Endothelial cell of umbilical vein (primary cell): ENCODE measurements around the gene NME4. TPM values are rescaled to one million over a fixed set of nuclear protein-coding genes. Genes with fewer than 3 reads are reported as not detected.

Source experiments
- BruUV-seq: library from RNA; stranded (reverse); fragments of 400-500 nt; replicated peaks from 2 replicates; lab custom pipeline; 2021; lab: Mats Ljungman, UMichigan
- CTCF ChIA-PET: fragments of 300-600, 350-600 bp; sonication (Branson Sonifier 250); formaldehyde crosslinking; loops from one replicate; lab custom pipeline; 2021; ENCODE audit warnings: antibody characterized with exemption, inconsistent platforms; lab: Charles Lee
- POLR2A ChIA-PET: fragments of 300-600, 350-600 bp; sonication (Branson Sonifier 250); formaldehyde crosslinking; loops from one replicate; lab custom pipeline; 2021; ENCODE audit warnings: antibody characterized with exemption, inconsistent platforms; lab: Charles Lee
- DNase-seq: peaks from one replicate; pipeline ENCODE4 v3.0.0-alpha.2; 2011; ENCODE audit warnings: low read depth, low spot score
- FAIRE-seq: peaks from 2 replicates; lab custom pipeline; 2011; peaks lifted over from hg19 to GRCh38; lab: Jason Lieb, UNC
- H2AFZ ChIP-seq: 2 replicates; pipeline ENCODE4 v1.6.0; 2012; ENCODE audit warnings: low read depth, low read length, control low read depth, inconsistent platforms
- H3K27ac ChIP-seq: 2 replicates; pipeline ENCODE4 v1.5.1; 2011; ENCODE audit warnings: low read depth, mild to moderate bottlenecking, control low read depth, low read length, moderate library complexity; ENCODE audit not compliant: insufficient read depth
- H3K27me3 ChIP-seq, 2 experiments: 2 replicates each; pipeline versions ENCODE4 v1.6.0 to v1.6.1; 2011; ENCODE audit warnings: low read length in 2 of 2, mixed read lengths in 1 of 2; ENCODE audit not compliant: control insufficient read depth in 2 of 2, insufficient read depth in 2 of 2
- H3K36me3 ChIP-seq, 2 experiments: 2 replicates in 1 of 2; 3 replicates in 1 of 2; pipeline ENCODE4 v1.5.1; 2011; ENCODE audit warnings: low read length in 2 of 2, mild to moderate bottlenecking in 1 of 2, moderate library complexity in 1 of 2; ENCODE audit not compliant: control insufficient read depth in 2 of 2, insufficient read depth in 2 of 2; ENCODE audit errors: extremely low read depth in 1 of 2
- H3K4me1 ChIP-seq: 3 replicates; pipeline ENCODE4 v1.5.1; 2011; ENCODE audit warnings: mild to moderate bottlenecking, low read length; ENCODE audit not compliant: control insufficient read depth, insufficient read depth; ENCODE audit errors: extremely low read depth
- H3K4me2 ChIP-seq: 2 replicates; pipeline ENCODE4 v1.6.1; 2011; ENCODE audit warnings: low read length, control low read depth, mixed read lengths; ENCODE audit not compliant: insufficient read depth
- H3K4me3 ChIP-seq, 3 experiments: fragments of 200-600 bp in 1 of 3; sonication (generic), shearing (Covaris generic) in 1 of 3; replicated peaks in 1 of 3; 2 replicates each; pipeline ENCODE4 v1.5.1; 2011 to 2016; ENCODE audit warnings: control low read depth in 3 of 3, low read length in 3 of 3, mild to moderate bottlenecking in 2 of 3, inconsistent platforms in 1 of 3, low read depth in 1 of 3, moderate library complexity in 1 of 3; ENCODE audit not compliant: insufficient read depth in 1 of 3
- H3K79me2 ChIP-seq: 2 replicates; pipeline ENCODE4 v1.6.0; 2012; ENCODE audit warnings: low read length, inconsistent platforms; ENCODE audit not compliant: control insufficient read depth, insufficient read depth
- H3K9ac ChIP-seq: replicated peaks from 2 replicates; pipeline ENCODE3; 2011; ENCODE audit warnings: low read length, control low read depth; ENCODE audit not compliant: insufficient read depth; ENCODE audit errors: extremely low read depth
- H3K9me1 ChIP-seq: replicated peaks from 3 replicates; pipeline ENCODE4 v1.6.0; 2011; ENCODE audit warnings: mild to moderate bottlenecking, low read length; ENCODE audit not compliant: control insufficient read depth, insufficient read depth; ENCODE audit errors: extremely low read depth
- H3K9me3 ChIP-seq: replicated peaks from 2 replicates; pipeline ENCODE4 v1.5.1; 2012; ENCODE audit warnings: low read length, inconsistent platforms; ENCODE audit not compliant: control insufficient read depth, insufficient read depth
- H4K20me1 ChIP-seq: replicated peaks from 2 replicates; pipeline ENCODE3; 2011; ENCODE audit warnings: mild to moderate bottlenecking, low read length; ENCODE audit not compliant: control insufficient read depth, insufficient read depth; ENCODE audit errors: extremely low read depth
- EZH2 ChIP-seq: IDR thresholded peaks from 2 replicates; pipeline ENCODE4 v1.6.1; 2012; ENCODE audit warnings: borderline replicate concordance, low read depth, mild to moderate bottlenecking, moderate library complexity, low read length, inconsistent platforms; ENCODE audit not compliant: severe bottlenecking
- FOS ChIP-seq: IDR thresholded peaks from 2 replicates; pipeline ENCODE4 v1.6.1; 2011; ENCODE audit warnings: mild to moderate bottlenecking, low read length, moderate library complexity, borderline replicate concordance; ENCODE audit not compliant: insufficient read depth
- GATA2 ChIP-seq: IDR thresholded peaks from 2 replicates; pipeline ENCODE4 v1.7.0; 2011; ENCODE audit warnings: low read depth, mild to moderate bottlenecking, moderate library complexity, mixed read lengths, low read length; ENCODE audit not compliant: insufficient read length, insufficient read depth
- JUN ChIP-seq: IDR thresholded peaks from 2 replicates; pipeline ENCODE4 v1.6.1; 2011; ENCODE audit warnings: borderline replicate concordance, low read depth; ENCODE audit not compliant: insufficient read length, insufficient read depth
- MYC ChIP-seq: IDR thresholded peaks from one replicate; pipeline ENCODE4 v1.6.1; 2011; ENCODE audit warnings: mild to moderate bottlenecking, low read depth, low read length
- POLR2A ChIP-seq: IDR thresholded peaks from 2 replicates; pipeline ENCODE4 v1.6.1; 2012; ENCODE audit warnings: low read depth, mild to moderate bottlenecking, control low read depth, low read length
- POLR2AphosphoS5 ChIP-seq: IDR thresholded peaks from 2 replicates; pipeline ENCODE4 v1.6.1; 2012; ENCODE audit warnings: low read depth, mild to moderate bottlenecking, control low read depth, low read length, moderate library complexity; ENCODE audit not compliant: insufficient read depth
- dilution Hi-C: fragments of 300-500 bp; cut with MboI; formaldehyde crosslinking; loops from one replicate; pipeline ENCODE4 v1.15.0; 2019; ENCODE audit warnings: low sequenced_read_pairs; ENCODE audit not compliant: extremely low pct_ligation_motif_present
- intact Hi-C: fragments of 100-400 bp; cut with micrococcal nuclease; formaldehyde crosslinking; loops from one replicate; pipeline ENCODE4 v1.10.0; 2022
- polyA plus RNA-seq, 4 experiments: library from polyadenylated mRNA; depleted of rRNA in 3 of 4; stranded (reverse) in 3 of 4; unstranded in 1 of 4; fragments of >200 nt; gene quantifications; 2 replicates each; pipeline versions ENCODE4 v1.2.1 to v1.2.3, GENCODE V29; 2011 to 2012; ENCODE audit warnings: missing spikeins in 1 of 4
- total RNA-seq: library from RNA; stranded (reverse); gene quantifications from 2 replicates; pipeline ENCODE4 v1.2.3, GENCODE V29; 2021
- TF ChIP-seq, protein P1 (sequence below): IDR thresholded peaks from 2 replicates; pipeline ENCODE4 v1.6.1; 2011; ENCODE audit not compliant: insufficient read depth, insufficient read length
- TF ChIP-seq, protein P2 (sequence below), 2 donors: IDR thresholded peaks; 1 replicate in 1 of 2; 2 replicates in 1 of 2; pipeline ENCODE4 v1.5.1; 2011; ENCODE audit warnings: low read length in 2 of 2, mild to moderate bottlenecking in 2 of 2, moderate library complexity in 2 of 2, control low read depth in 1 of 2, inconsistent platforms in 1 of 2, low read depth in 1 of 2; ENCODE audit not compliant: insufficient read depth in 1 of 2; ENCODE audit errors: extremely low read depth in 1 of 2

NME4 gene
- total and polyA plus RNA-seq, 2 donors (not counting 3 experiments of a cell fraction or from before 2014, with no cell fraction given): 170 to 264 TPM

GRCh38 chr16:371515-372301, 25.3 kb upstream of the NME4 start:
- Histone ChIP-seq H4K20me1 (no peaks in the 10 kb centered on the region), H3K79me2 (no peaks in the 10 kb centered on the region), H3K36me3 (peaks cover 7 to 52% of the 10 kb centered on the region in 2 experiments), H3K27ac (no peak overlapping the region), H3K4me3 (no peak overlapping the region), H2AFZ (no peak overlapping the region), H3K9ac (no peak overlapping the region), H3K4me1 (peaks cover 8% of the 10 kb centered on the region), H3K9me1 (no peaks in the 10 kb centered on the region), H3K9me3 (no peaks in the 10 kb centered on the region), H3K4me2 (no peak overlapping the region), H3K27me3 (no peaks in the 10 kb centered on the region)
- ChIA-PET CTCF (interaction anchor here (0.6 to 1.0 kb wide), 2 partner anchors 30 to 35 kb away, joined by 3 to 4 read pairs; partner anchors contain the start of gene DECR2), POLR2A (no interaction called here)
- intact Hi-C loops: no loop called here
- TSS peak; percentile 21 for BruUV-seq
- dilution Hi-C loops: no loop called here
- FAIRE-seq (no peak), DNase-seq (no peak)
- TF ChIP-seq JUN (no peak), EZH2 (no peak), FOS (no peak), POLR2A (no peak), MYC (no peak), POLR2AphosphoS5 (no peak), GATA2 (no peak)
- TF ChIP-seq, protein P1, sequence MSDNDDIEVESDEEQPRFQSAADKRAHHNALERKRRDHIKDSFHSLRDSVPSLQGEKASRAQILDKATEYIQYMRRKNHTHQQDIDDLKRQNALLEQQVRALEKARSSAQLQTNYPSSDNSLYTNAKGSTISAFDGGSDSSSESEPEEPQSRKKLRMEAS: no peak
- TF ChIP-seq, protein P2, sequence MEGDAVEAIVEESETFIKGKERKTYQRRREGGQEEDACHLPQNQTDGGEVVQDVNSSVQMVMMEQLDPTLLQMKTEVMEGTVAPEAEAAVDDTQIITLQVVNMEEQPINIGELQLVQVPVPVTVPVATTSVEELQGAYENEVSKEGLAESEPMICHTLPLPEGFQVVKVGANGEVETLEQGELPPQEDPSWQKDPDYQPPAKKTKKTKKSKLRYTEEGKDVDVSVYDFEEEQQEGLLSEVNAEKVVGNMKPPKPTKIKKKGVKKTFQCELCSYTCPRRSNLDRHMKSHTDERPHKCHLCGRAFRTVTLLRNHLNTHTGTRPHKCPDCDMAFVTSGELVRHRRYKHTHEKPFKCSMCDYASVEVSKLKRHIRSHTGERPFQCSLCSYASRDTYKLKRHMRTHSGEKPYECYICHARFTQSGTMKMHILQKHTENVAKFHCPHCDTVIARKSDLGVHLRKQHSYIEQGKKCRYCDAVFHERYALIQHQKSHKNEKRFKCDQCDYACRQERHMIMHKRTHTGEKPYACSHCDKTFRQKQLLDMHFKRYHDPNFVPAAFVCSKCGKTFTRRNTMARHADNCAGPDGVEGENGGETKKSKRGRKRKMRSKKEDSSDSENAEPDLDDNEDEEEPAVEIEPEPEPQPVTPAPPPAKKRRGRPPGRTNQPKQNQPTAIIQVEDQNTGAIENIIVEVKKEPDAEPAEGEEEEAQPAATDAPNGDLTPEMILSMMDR (IDR thresholded peaks at IDR 0.05; ENCODE audit: extremely low read depth in 1 of 2, insufficient read depth in 1 of 2, low read depth in 1 of 2, low read length in 2 of 2): no peak
